OCI-LY7 (cell line): Measurements from ENCODE around the gene CXorf65. TPM values are rescaled to one million over a fixed set of nuclear protein-coding genes. Genes with fewer than 3 reads are reported as not detected.

Source experiments
- BruUV-seq: library from RNA; stranded (reverse); fragments of 400-500 nt; replicated peaks from 2 replicates; lab custom pipeline; 2021; lab: Mats Ljungman, UMichigan
- CTCF ChIA-PET: fragments of 300-600 bp; sonication (Branson Sonifier 250); formaldehyde crosslinking; loops from one replicate; lab custom pipeline; 2022; ENCODE audit warnings: antibody characterized with exemption; ENCODE audit not compliant: unreplicated experiment; lab: Charles Lee
- POLR2A ChIA-PET: fragments of 300-600 bp; sonication (Branson Sonifier 250); formaldehyde crosslinking; loops from one replicate; lab custom pipeline; 2022; ENCODE audit warnings: antibody characterized with exemption; lab: Charles Lee
- DNase-seq: peaks from one replicate; pipeline ENCODE4 v3.0.0-alpha.2; 2015; ENCODE audit warnings: low spot score
- H2AFZ ChIP-seq: fragments of 200-600 bp; sonication (generic), shearing (Covaris generic); 2 replicates; pipeline ENCODE4 v1.6.1; 2014; ENCODE audit warnings: mild to moderate bottlenecking, antibody characterized with exemption, low read length, moderate library complexity
- H3K27ac ChIP-seq: fragments of 200-600 bp; sonication (generic); 2 replicates; pipeline ENCODE4 v1.5.1; 2014; ENCODE audit warnings: mixed run types, low read depth, mild to moderate bottlenecking, moderate library complexity, low read length, inconsistent platforms; ENCODE audit not compliant: poor library complexity, severe bottlenecking
- H3K36me3 ChIP-seq: fragments of 200-600 bp; sonication (generic); 2 replicates; pipeline ENCODE4 v1.6.1; 2014; ENCODE audit warnings: mild to moderate bottlenecking, antibody characterized with exemption, low read length, moderate library complexity, mixed read lengths; ENCODE audit not compliant: insufficient read depth
- H3K4me1 ChIP-seq: fragments of 200-600 bp; sonication (generic); 2 replicates; pipeline ENCODE4 v1.5.1; 2014; ENCODE audit warnings: mild to moderate bottlenecking, low read length; ENCODE audit not compliant: insufficient read depth, poor library complexity, severe bottlenecking
- H3K4me2 ChIP-seq: fragments of 200-600 bp; sonication (generic); 2 replicates; pipeline ENCODE4 v1.6.1; 2014; ENCODE audit warnings: mild to moderate bottlenecking, low read length
- H3K4me3 ChIP-seq: fragments of 200-600 bp; sonication (generic); 2 replicates; pipeline ENCODE4 v1.5.1; 2014; ENCODE audit warnings: mild to moderate bottlenecking, low read depth, low read length; ENCODE audit not compliant: poor library complexity, severe bottlenecking
- H3K79me2 ChIP-seq: fragments of 200-600 bp; sonication (generic); 2 replicates; pipeline ENCODE4 v1.6.1; 2016; ENCODE audit warnings: low read depth, mild to moderate bottlenecking, low read length, moderate library complexity, mixed read lengths; ENCODE audit not compliant: insufficient read depth
- H3K9me2 ChIP-seq: fragments of 200-600 bp; sonication (generic); 2 replicates; pipeline ENCODE4 v1.6.1; 2016; ENCODE audit warnings: mild to moderate bottlenecking, low read length, mixed read lengths; ENCODE audit not compliant: insufficient read depth
- H3K9me3 ChIP-seq: fragments of 200-600 bp; sonication (generic); 2 replicates; pipeline ENCODE4 v1.6.1; 2014; ENCODE audit warnings: mild to moderate bottlenecking, mixed run types, low read length, mixed read lengths
- H4K20me1 ChIP-seq: fragments of 200-600 bp; sonication (generic); 2 replicates; pipeline ENCODE4 v1.6.1; 2014; ENCODE audit warnings: mild to moderate bottlenecking, antibody characterized with exemption, low read length, moderate library complexity, mixed read lengths; ENCODE audit not compliant: insufficient read depth
- CTCF ChIP-seq: fragments of 200-600 bp; sonication (generic); conservative IDR thresholded peaks from 2 replicates; pipeline ENCODE4 v1.5.1; 2014; ENCODE audit warnings: mild to moderate bottlenecking, antibody characterized with exemption, low read length, moderate library complexity, mixed read lengths
- EZH2phosphoT487 ChIP-seq: fragments of 200-600 bp; sonication (generic); IDR thresholded peaks from 2 replicates; pipeline ENCODE4 v1.6.1; 2018; ENCODE audit warnings: low read depth, borderline replicate concordance, mild to moderate bottlenecking, mixed run types, antibody characterized with exemption, low read length, moderate library complexity, mixed read lengths
- intact Hi-C: fragments of 100-400 bp; cut with micrococcal nuclease; formaldehyde crosslinking; loops from one replicate; pipeline ENCODE4 v1.10.0; 2022; ENCODE audit not compliant: unreplicated experiment
- total RNA-seq, 2 experiments: library from RNA; depleted of rRNA in 1 of 2; stranded (reverse); fragments of >200 nt in 1 of 2; shearing (Covaris generic) in 1 of 2; gene quantifications; 2 replicates each; pipeline ENCODE4 v1.2.3, GENCODE V29; 2014 to 2022

Gene CXorf65
- total RNA-seq, 2 experiments from 2014 or later, result 1.8 to 3.2 TPM

- Histone ChIP-seq H3K27ac (peak overlapping the region; percentile 77), H3K9me3 (no peaks in the 10 kb centered on the region), H3K4me1 (peaks cover 47% of the 10 kb centered on the region), H3K4me2 (peak overlapping the region; percentile 90), H3K79me2 (peaks cover 15% of the 10 kb centered on the region; the same call in 1 of the 2 replicates), H2AFZ (peak overlapping the region; percentile 81), H3K36me3 (peaks cover 29% of the 10 kb centered on the region), H4K20me1 (no peaks in the 10 kb centered on the region), H3K4me3 (peak overlapping the region; percentile 88), H3K9me2 (no peaks in the 10 kb centered on the region)
- no peak for TF ChIP-seq EZH2phosphoT487
- TF ChIP-seq CTCF, result no peak
- CTCF ChIA-PET, result no interaction called here
- BruUV-seq, result TSS peak; percentile 95
- DNase-seq, result peak; percentile 19
- POLR2A ChIA-PET, result interaction anchor here (1.0 to 1.9 kb wide), 5 partner anchors 10 to 254 kb away, joined by 4 to 17 read pairs (median 6); partner anchors contain the start of genes NONO and TAF1
- intact Hi-C loops, result loop anchor here (10.0 kb wide), 1 partner anchor 173 kb away; the partner anchor contains the start of gene NONO
Measured at GRCh38 chrX:71111921-71112431, 5.4 kb upstream of the CXorf65 start.

DNA sequence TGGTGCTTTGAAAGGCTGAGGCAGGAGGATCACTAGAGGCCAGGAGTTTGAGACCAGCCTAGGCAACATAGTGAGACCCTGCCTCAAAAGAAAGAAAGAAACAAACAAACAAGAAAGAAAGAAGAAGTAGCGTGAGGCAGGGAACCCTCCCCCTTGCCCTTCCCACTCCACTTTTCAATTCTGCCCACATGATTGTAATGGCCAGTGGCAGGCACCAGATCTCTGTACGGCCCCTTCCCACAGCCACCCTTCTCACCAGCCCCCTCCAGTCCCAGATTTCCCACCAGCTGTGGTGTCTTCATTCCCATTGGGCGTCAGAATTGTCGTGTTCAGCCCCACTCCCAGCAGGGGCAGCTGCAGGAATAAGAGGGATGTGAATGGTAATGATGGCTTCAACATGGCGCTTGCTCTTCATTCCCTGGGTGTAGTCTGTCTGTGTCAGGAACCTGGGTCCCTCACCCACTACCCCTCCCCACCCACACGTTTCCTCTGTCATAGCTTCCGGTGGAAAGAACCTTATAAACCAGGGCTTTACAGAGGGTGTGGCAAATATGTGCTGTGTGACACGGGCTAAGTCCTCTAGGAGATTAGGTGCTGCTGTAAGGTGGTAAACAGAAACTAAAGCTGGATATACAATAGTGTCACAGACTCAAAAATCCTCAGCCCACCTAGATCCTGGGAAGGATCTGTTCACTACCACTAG lies 4.8 kb upstream of the CXorf65 start, which contains the start of gene IL2RG:
Gene IL2RG, minus strand, starts transcription at position 437 of the 703 bp plus-strand sequence. Its CDS starts 38 bp downstream, at position 399.
- H3K9me3 ChIP-seq, result no peaks in the 10 kb centered on the region
- TF ChIP-seq EZH2phosphoT487 (no peak), CTCF (no peak)
- peak within 1 kb of the TSS; percentile 81 for H2AFZ ChIP-seq
- H3K4me2 ChIP-seq, result peak within 1 kb of the TSS; percentile 90
- intact Hi-C loops, result loop anchor here (10.0 kb wide), 1 partner anchor 174 kb away; the partner anchor contains the start of gene NONO
- H4K20me1 ChIP-seq, result no peaks in the 10 kb centered on the region
- peaks cover 47% of the 10 kb centered on the region for H3K4me1 ChIP-seq
- peaks cover 15% of the 10 kb centered on the region; the same call in 1 of the 2 replicates for H3K79me2 ChIP-seq
- POLR2A ChIA-PET, result interaction anchor here (1.0 to 1.9 kb wide), 5 partner anchors 9 to 255 kb away, joined by 4 to 17 read pairs (median 6); partner anchors contain the start of genes NONO and TAF1
- H3K27ac ChIP-seq, result peak within 1 kb of the TSS; percentile 77
- H3K9me2 ChIP-seq, result no peaks in the 10 kb centered on the region
- CTCF ChIA-PET, result no interaction called here
- peak; percentile 84 for DNase-seq
- peaks cover 32% of the 10 kb centered on the region for H3K36me3 ChIP-seq
- H3K4me3 ChIP-seq, result peak within 1 kb of the TSS; percentile 88
- TSS peak; percentile 87 for BruUV-seq
